ENCODE results near the gene PACSIN3. TPM values are rescaled to one million over a fixed set of nuclear protein-coding genes. Genes with fewer than 3 reads are reported as not detected.

PACSIN3 gene
- total and polyA plus RNA-seq, 2 of the 13 experiments (the other 11 are each of a cell fraction or from before 2014, with no cell fraction given) = 47.9 to 93.3 TPM

- TF ChIP-seq NCOR1 (IDR thresholded peaks at IDR 0.05; ENCODE audit: borderline replicate concordance, low read length) (peak; percentile 71; the same call in 1 of the 2 replicates), MTA1 (CRISPR knock-in tag; IDR thresholded peaks at IDR 0.05; ENCODE audit: borderline replicate concordance) (no peak), GPN1 (CRISPR knock-in tag; IDR thresholded peaks at IDR 0.05; ENCODE audit: borderline replicate concordance) (no peak), ZGPAT (CRISPR knock-in tag; IDR thresholded peaks at IDR 0.05) (peak; percentile 28; the same call in 1 of the 2 replicates), ZNF446 (CRISPR knock-in tag; IDR thresholded peaks at IDR 0.05) (no peak), SAP130 (CRISPR knock-in tag; IDR thresholded peaks at IDR 0.05; ENCODE audit: low read depth) (peak; percentile 77), CREB1 (IDR thresholded peaks at IDR 0.05) (no peak), CREB1 (CRISPR knock-in tag; IDR thresholded peaks at IDR 0.05) (0 out of 2 replicates have a peak, but pooled peaks have one; percentile 31), ZNF713 (CRISPR knock-in tag; IDR thresholded peaks at IDR 0.05) (no peak), HOXA9 (CRISPR knock-in tag; IDR thresholded peaks at IDR 0.05; ENCODE audit: borderline replicate concordance) (no peak), RCOR2 (CRISPR knock-in tag; IDR thresholded peaks at IDR 0.05) (no peak), KDM4B (CRISPR knock-in tag; IDR thresholded peaks at IDR 0.05) (no peak), KAT7 (CRISPR knock-in tag; IDR thresholded peaks at IDR 0.05; ENCODE audit: borderline replicate concordance) (no peak), KDM2A (CRISPR knock-in tag; IDR thresholded peaks at IDR 0.05; ENCODE audit: borderline replicate concordance, low read depth) (no peak), ZNF747 (CRISPR knock-in tag; IDR thresholded peaks at IDR 0.05; ENCODE audit: borderline replicate concordance) (no peak), KDM1A (CRISPR knock-in tag; IDR thresholded peaks at IDR 0.05) (no peak), ATF4 (CRISPR knock-in tag; IDR thresholded peaks at IDR 0.05) (no peak), MLLT10 (CRISPR knock-in tag; IDR thresholded peaks at IDR 0.05) (no peak), SUZ12 (IDR thresholded peaks at IDR 0.05; ENCODE audit: low read depth, low read length) (no peak), REPIN1 (CRISPR knock-in tag; IDR thresholded peaks at IDR 0.05; ENCODE audit: borderline replicate concordance, low read depth) (no peak), CBFB (CRISPR knock-in tag; IDR thresholded peaks at IDR 0.05) (no peak), HOMEZ (CRISPR knock-in tag; IDR thresholded peaks at IDR 0.05; ENCODE audit: low read depth) (no peak), IRF9 (CRISPR knock-in tag; IDR thresholded peaks at IDR 0.05; ENCODE audit: borderline replicate concordance) (no peak), ZNF296 (CRISPR knock-in tag; conservative IDR thresholded peaks at IDR 0.05) (no peak)
Observed at GRCh38 chr11:47216121-47216798, 30.0 kb upstream of the PACSIN3 start (continued).
